ENCODE data around the gene TBCB.

Gene TBCB

GRCh38 chr19:36100476-36100875 lies 14.8 kb upstream of the TBCB start:
- H3K27ac ChIP-seq, result peak overlapping the region in 7 of 21 experiments; percentile 12 to 81 (median 34)
- no peak overlapping the region for H3K4me3 ChIP-seq

- Histone ChIP-seq H3K4me3 (no peak overlapping the region), H3K27ac (peak overlapping the region in 14 of 21 experiments; percentile 11 to 81 (median 49))
These were observed 13.5 kb upstream of the TBCB start for GRCh38 chr19:36101550-36102327.

DNA sequence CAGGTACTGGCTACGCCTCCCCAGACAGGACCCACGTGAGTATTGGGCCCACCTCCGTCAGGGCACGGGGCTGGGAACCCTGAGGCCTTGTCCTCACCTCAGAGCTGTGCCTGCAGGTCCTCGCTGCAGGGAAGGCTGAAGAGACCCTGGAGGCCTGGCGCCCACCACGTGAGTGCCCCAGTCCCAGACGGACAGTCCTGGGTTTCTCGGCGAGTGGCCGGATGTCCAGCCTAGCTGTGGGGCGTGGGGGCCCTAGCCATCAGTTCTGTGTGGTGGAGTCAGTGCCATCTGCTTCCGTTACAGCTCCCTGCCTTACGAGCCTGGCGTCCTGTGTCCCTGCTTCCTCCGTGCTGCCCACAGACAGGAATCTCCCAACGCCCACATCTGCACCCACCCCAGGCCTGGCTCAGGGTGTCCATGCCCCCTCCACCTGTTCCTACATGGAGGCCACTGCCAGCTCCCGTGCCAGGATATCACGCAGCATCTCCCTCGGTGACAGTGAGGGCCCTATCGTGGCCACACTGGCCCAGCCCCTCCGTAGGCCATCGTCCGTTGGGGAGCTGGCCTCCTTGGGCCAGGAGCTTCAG lies 12.1 kb upstream of the TBCB start:
- Histone ChIP-seq H3K4me3 (no peak overlapping the region), H3K27ac (peak overlapping the region in 1 of 21 experiments; percentile 81)

DNA sequence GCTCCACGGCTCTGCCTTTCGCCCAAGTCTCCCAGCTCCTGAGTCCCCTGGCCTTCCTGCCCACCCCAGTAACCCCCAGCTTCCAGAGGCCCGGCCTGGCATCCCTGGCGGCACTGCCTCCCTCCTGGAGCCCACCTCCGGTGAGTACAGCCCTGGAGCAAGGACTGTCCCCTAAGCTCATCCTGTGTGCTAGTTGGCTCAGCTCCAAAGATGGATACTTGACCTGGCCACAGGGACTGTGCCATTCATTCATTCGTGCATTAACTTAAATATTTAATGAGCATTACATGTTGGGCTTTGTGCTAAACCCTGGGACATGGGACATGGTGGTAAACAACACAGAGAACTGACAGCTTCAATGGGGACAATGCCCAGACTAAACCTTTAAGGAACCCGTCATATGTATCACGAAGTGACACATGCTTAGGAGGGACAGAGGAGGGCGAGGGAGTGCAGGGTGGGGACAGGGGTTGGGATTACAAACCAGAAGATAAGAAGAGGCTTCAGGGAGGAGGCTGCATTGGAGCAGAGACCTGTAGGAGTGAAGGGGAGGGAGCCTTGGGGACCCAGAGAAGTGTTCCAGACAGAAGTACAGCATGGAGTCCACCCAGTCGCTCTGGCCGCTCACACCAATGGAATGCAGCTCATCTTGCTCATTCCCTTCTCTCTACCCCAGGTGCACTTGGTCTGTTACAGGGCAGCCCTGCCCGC lies 11.3 kb upstream of the TBCB start:
- Histone ChIP-seq H3K4me3 (no peak overlapping the region), H3K27ac (no peak overlapping the region)

GRCh38 chr19:36106441-36106840 lies 8.8 kb upstream of the TBCB start:
- Histone ChIP-seq H3K27ac (no peak overlapping the region), H3K4me3 (no peak overlapping the region)

- Histone ChIP-seq H3K4me3 (no peak overlapping the region), H3K27ac (no peak overlapping the region)
These were observed 8.3 kb upstream of the TBCB start for GRCh38 chr19:36106991-36107390.

DNA sequence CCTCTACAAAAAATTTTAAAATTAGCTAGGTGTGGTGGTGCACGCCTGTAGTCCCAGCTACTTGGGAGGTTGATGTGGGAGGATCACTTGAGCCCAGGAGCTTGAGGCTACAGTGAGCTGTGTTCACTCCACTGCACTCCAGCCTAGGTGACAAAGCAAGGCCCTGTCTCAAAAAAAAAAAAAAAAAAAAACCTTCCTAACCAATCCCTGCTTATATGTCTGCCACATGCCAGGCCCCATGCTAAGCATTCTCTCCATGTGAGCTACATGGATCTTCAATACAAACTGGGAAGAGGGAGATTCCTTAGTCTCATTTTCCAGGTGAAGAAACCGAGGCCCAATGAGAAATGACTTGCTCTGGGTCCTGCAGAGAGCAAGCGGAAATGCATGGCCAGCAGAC lies 6.6 kb upstream of the TBCB start:
- Histone ChIP-seq H3K4me3 (no peak overlapping the region), H3K27ac (no peak overlapping the region)

- H3K4me3 ChIP-seq, result no peak within 1 kb of the TSS
- H3K27ac ChIP-seq, result no peak within 1 kb of the TSS
These were observed 4.6 kb upstream of the TBCB start, which contains the start of gene OVOL3 for GRCh38 chr19:36110487-36111199. Gene OVOL3 (plus strand): TSS chr19:36111143. CDS start chr19:36111203, 60 bp downstream.

GRCh38 chr19:36111200-36111539 lies 4.1 kb upstream of the TBCB start:
- H3K4me3 ChIP-seq, result no peak overlapping the region
- H3K27ac ChIP-seq, result no peak overlapping the region

DNA sequence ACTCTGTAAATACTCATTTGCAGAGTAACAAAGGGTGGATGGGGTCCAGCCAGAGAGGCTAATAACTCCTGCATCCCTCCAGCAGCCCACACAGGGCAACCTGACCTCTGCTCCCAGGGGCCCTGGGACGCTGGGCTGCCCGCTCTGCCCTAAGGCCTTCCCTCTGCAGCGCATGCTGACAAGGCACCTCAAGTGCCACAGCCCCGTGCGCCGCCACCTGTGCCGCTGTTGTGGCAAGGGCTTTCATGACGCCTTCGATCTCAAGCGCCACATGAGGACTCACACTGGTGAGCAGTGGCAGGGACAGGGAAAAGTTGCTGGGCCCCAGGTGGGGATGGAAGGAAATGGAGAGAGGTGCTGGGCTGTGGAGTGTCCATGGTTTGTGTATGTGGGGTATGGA lies 2.6 kb upstream of the TBCB start:
- Histone ChIP-seq H3K27ac (no peak overlapping the region), H3K4me3 (no peak overlapping the region)

DNA sequence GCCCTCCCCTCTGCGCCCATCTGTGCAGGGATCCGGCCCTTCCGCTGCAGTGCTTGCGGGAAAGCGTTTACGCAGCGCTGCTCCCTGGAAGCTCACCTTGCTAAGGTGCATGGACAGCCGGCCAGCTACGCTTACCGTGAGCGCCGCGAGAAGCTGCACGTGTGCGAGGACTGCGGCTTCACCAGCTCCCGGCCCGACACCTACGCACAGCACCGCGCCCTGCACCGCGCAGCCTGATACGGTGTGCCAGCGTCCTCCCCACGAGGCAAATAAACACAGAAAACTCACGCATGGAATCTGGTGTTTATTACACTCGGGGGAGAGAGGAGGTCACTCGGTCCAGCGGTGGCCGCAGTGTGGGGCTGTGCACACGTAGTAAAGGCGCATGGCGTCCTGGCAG lies 1.8 kb upstream of the TBCB start:
- H3K27ac ChIP-seq, result peak overlapping the region in 5 of 21 experiments; percentile 87 to 94 (median 91)

GRCh38 chr19:36113894-36114720 lies 1.2 kb upstream of the TBCB start:
- peak overlapping the region; percentile 38 to 94 (median 89) for H3K27ac ChIP-seq
- peak overlapping the region; percentile 56 to 87 (median 82) for H3K4me3 ChIP-seq

More for the DNA sequence above, 1.8 kb upstream of the TBCB start:
- H3K4me3 ChIP-seq, result peak overlapping the region in 5 of 7 experiments; percentile 61 to 85 (median 82)

GRCh38 chr19:36114721-36115452 lies 381 bp upstream of the TBCB start, which contains the start of gene POLR2I:
Gene POLR2I (minus strand): TSS chr19:36114875. CDS start chr19:36114856, 19 bp downstream.
- Histone ChIP-seq H3K27ac (peak within 1 kb of the TSS; percentile 38 to 94 (median 89)), H3K4me3 (peak within 1 kb of the TSS; percentile 56 to 87 (median 82))

GRCh38 chr19:36116344-36116637 lies 1.0 kb downstream of the TBCB start:
- Histone ChIP-seq H3K27ac (peak overlapping the region in 17 of 21 experiments; percentile 45 to 94 (median 89)), H3K4me3 (peak overlapping the region in 6 of 7 experiments; percentile 56 to 85 (median 76))

DNA sequence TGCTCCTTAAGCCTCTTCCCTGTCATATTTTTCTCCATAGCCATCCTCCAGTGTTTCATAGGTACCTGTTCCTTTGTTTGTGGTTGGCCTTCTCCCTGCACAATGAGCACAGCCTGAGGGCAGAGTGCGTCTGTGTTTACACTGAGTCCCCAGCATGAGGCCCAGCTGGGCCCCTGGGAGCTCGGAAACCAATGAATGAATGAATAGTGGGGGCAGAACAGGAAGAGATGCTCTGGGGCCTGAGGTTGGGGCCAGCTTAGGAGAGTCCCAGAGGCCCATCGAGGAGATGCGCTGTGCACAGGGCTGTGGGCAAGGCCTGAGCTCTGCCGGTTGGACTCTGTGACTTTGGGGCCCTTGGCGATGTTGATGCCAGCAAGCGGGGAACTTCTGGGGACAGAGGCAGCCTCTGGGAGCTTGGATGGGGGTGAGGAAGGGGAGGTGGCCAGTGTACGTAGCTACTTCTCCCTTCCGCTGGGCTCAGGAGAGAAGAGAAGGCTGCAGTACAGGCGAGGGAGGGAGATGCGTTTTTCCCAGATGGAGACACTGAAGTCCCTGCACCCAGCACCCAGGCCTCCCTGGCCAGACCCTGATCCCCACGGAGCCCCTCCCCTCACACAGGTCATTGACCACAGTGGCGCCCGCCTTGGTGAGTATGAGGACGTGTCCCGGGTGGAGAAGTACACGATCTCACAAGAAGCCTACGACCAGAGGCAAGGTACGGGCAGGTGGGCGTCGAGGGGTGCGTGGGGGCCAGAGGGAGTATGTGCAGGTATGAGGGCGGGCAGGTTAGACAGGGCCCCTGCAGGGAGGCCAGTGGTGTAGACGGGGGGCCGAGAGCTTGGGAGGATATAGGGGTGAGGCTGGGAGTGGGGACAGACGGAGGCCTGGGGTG lies 5.1 kb downstream of the TBCB start:
- H3K27ac ChIP-seq, result no peak overlapping the region
- no peak overlapping the region for H3K4me3 ChIP-seq

DNA sequence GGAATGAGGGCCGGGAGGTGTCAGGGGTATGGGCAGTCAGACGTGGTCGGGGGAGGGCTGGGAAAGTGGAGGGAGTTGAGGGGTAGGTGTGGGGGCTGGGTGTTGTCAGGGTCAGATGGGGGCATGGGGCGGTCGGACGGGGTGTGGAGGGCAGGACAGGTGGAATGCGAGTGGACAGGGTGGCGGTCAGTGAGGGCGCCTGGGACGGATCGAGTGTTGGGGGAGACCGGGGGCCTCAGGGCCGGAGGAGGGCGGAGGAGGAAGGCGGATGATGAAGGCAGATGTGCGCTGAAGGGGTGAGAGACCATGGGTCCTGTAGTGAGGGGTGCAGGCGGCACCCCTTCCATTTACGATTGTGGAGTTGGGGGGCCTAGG lies 5.7 kb downstream of the TBCB start:
- no peak overlapping the region for H3K27ac ChIP-seq
- no peak overlapping the region for H3K4me3 ChIP-seq

DNA sequence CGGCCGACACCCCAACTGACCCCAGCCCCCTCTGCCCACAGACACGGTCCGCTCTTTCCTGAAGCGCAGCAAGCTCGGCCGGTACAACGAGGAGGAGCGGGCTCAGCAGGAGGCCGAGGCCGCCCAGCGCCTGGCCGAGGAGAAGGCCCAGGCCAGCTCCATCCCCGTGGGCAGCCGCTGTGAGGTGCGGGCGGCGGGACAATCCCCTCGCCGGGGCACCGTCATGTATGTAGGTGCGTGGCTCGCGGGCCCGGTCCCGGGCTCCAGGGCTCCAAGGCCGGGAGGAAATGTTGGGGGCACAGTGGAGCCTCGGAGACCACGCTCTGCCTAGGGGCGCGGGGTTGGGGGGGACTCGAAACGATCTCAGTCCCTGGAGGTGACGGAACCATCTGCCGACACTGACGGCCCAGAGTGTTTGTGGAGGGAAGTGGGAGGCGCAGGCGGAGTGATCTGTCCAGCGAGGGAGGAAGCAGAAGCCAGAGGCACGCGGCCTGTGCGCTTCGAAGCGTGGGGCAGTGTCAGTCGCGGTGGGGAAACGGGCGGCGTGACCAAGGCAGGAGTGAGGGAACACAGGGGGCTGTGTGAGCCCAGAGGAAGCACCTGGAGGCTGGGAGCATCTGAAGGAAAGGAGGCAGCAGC lies 6.3 kb downstream of the TBCB start:
- no peak overlapping the region for H3K27ac ChIP-seq
- H3K4me3 ChIP-seq, result no peak overlapping the region
